Measurements from ENCODE around the gene HHLA2. TPM values are rescaled to one million over a fixed set of nuclear protein-coding genes. Genes with fewer than 3 reads are reported as not detected.

Gene HHLA2
- total and polyA plus RNA-seq, 7 donors: 0.71 to 97.8 (median 71.7) TPM; not detected in 3

- Histone ChIP-seq H3K9me3 (peaks cover 0 to under 1% (median 0%) of the 10 kb centered on the region in 4 donors), H3K27ac (no peak overlapping the region), H3K4me1 (no peaks in the 10 kb centered on the region), H3K4me3 (no peak overlapping the region), H3K36me3 (no peaks in the 10 kb centered on the region), H3K27me3 (no peaks in the 10 kb centered on the region)
- intact Hi-C loops (cut with DNase I): no loop called here
- DNase-seq: no peak
- 64 to 65% methylated on average over 3 of the region's 3 CpGs for WGBS, 2 donors
- TF ChIP-seq EP300 (IDR thresholded peaks at IDR 0.05) (no peak), CTCF (IDR thresholded peaks at IDR 0.05) (no peak), POLR2AphosphoS5 (IDR thresholded peaks at IDR 0.05) (no peak), POLR2A (IDR thresholded peaks at IDR 0.05) (no peak)
Measured at GRCh38 chr3:108393128-108393900, 97.0 kb downstream of the HHLA2 start.

- no peak overlapping the region for H3K27ac ChIP-seq
- intact Hi-C loops (cut with DNase I): no loop called here
- WGBS, 2 donors: 94 to 99% methylated on average over 2 of the region's 2 CpGs
- H3K9me3 ChIP-seq: peaks cover 0 to 2% (median 0%) of the 10 kb centered on the region in 4 donors
- no peaks in the 10 kb centered on the region for H3K27me3 ChIP-seq
- no peak for TF ChIP-seq POLR2A (IDR thresholded peaks at IDR 0.05)
- no peak for TF ChIP-seq POLR2AphosphoS5 (IDR thresholded peaks at IDR 0.05)
- TF ChIP-seq EP300 (IDR thresholded peaks at IDR 0.05): no peak
- TF ChIP-seq CTCF (IDR thresholded peaks at IDR 0.05): no peak
- no peak for DNase-seq
- no peaks in the 10 kb centered on the region for H3K36me3 ChIP-seq
- no peak overlapping the region for H3K4me3 ChIP-seq
- no peaks in the 10 kb centered on the region for H3K4me1 ChIP-seq
Measured at GRCh38 chr3:108394016-108394415, 97.7 kb downstream of the HHLA2 start.

DNA sequence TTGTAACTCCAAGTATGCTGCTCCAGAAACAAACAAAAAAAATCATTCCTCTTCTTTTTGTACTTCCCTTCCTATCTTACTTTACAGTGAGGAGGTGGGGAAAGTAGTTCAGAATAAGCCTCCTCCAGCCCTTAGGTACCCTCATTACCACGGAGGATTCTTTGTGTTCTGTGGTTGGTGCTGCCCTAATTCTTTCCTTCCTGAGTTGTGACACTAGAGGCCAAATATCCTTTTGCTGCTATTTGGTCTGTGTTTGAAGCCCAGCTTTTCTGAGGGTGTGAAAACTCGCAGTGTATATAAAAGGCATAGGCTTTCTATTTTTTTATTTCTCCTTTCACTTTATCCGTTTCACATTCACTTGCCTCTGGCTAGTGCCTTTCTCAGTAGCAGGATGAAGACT is 98.2 kb downstream of the HHLA2 start:
- intact Hi-C loops (cut with DNase I): no loop called here
- DNase-seq: no peak
- Histone ChIP-seq H3K4me1 (no peaks in the 10 kb centered on the region), H3K27ac (no peak overlapping the region), H3K4me3 (no peak overlapping the region), H3K9me3 (peaks cover 0 to 2% (median 0%) of the 10 kb centered on the region in 4 donors), H3K36me3 (no peaks in the 10 kb centered on the region), H3K27me3 (no peaks in the 10 kb centered on the region)
- TF ChIP-seq POLR2AphosphoS5 (IDR thresholded peaks at IDR 0.05): no peak
- TF ChIP-seq POLR2A (IDR thresholded peaks at IDR 0.05): no peak
- no peak for TF ChIP-seq EP300 (IDR thresholded peaks at IDR 0.05)
- TF ChIP-seq CTCF (IDR thresholded peaks at IDR 0.05): no peak
- 54 to 90% methylated on average over 3 of the region's 3 CpGs for WGBS, 2 donors

- H3K27me3 ChIP-seq: no peaks in the 10 kb centered on the region
- H3K36me3 ChIP-seq: no peaks in the 10 kb centered on the region
- 89 to 97% methylated on average over 1 of the region's 1 CpG for WGBS, 2 donors
- H3K4me3 ChIP-seq: no peak overlapping the region
- H3K27ac ChIP-seq: no peak overlapping the region
- no peaks in the 10 kb centered on the region for H3K4me1 ChIP-seq
- DNase-seq: no peak
- intact Hi-C loops (cut with DNase I): no loop called here
- peaks cover 0 to 2% (median 0%) of the 10 kb centered on the region in 4 donors for H3K9me3 ChIP-seq
- TF ChIP-seq POLR2AphosphoS5 (IDR thresholded peaks at IDR 0.05) (no peak), POLR2A (IDR thresholded peaks at IDR 0.05) (no peak), CTCF (IDR thresholded peaks at IDR 0.05) (no peak), EP300 (IDR thresholded peaks at IDR 0.05) (no peak)
Measured at GRCh38 chr3:108396336-108396735, 100.0 kb downstream of the HHLA2 start.

Data from sigmoid colon (tissue), 7 donors.